ENCODE results near the gene GIN1. TPM values are rescaled to one million over a fixed set of nuclear protein-coding genes. Genes with fewer than 3 reads are reported as not detected.

The GIN1 gene
- total and polyA plus RNA-seq, 2 donors (not counting 1 experiment from before 2014, with no cell fraction given), result 4.0 to 7.6 TPM

GRCh38 chr5:103094737-103095136, 25.2 kb downstream of the GIN1 start:
- H3K27ac ChIP-seq (ENCODE audit: insufficient read depth, low read length), result no peak overlapping the region
- no peaks in the 10 kb centered on the region for H4K20me1 ChIP-seq (ENCODE audit: control insufficient read depth, extremely low read depth, insufficient read depth, low read length)
- DNase-seq (ENCODE audit: low read depth in 2 of 2), result no peak
- H3K79me2 ChIP-seq (ENCODE audit: control insufficient read depth, insufficient read depth, low read length), result no peaks in the 10 kb centered on the region
- H3K4me2 ChIP-seq (ENCODE audit: extremely low read depth, insufficient read depth, low read length), result no peak overlapping the region
- H3K4me3 ChIP-seq (replicated peaks in 1 of 4; ENCODE audit: control extremely low read depth in 1 of 4, insufficient read depth in 1 of 4, low read depth in 3 of 4, low read length in 4 of 4), result no peak overlapping the region
- H3K36me3 ChIP-seq (ENCODE audit: control insufficient read depth, insufficient read depth, low read length), result no peaks in the 10 kb centered on the region
- no peaks in the 10 kb centered on the region for H3K4me1 ChIP-seq (ENCODE audit: control insufficient read depth, extremely low read depth, insufficient read depth, low read length)
- no peaks in the 10 kb centered on the region for H3K9me3 ChIP-seq (ENCODE audit: control insufficient read depth, insufficient read depth, low read depth, low read length)
- TF ChIP-seq, protein P1, sequence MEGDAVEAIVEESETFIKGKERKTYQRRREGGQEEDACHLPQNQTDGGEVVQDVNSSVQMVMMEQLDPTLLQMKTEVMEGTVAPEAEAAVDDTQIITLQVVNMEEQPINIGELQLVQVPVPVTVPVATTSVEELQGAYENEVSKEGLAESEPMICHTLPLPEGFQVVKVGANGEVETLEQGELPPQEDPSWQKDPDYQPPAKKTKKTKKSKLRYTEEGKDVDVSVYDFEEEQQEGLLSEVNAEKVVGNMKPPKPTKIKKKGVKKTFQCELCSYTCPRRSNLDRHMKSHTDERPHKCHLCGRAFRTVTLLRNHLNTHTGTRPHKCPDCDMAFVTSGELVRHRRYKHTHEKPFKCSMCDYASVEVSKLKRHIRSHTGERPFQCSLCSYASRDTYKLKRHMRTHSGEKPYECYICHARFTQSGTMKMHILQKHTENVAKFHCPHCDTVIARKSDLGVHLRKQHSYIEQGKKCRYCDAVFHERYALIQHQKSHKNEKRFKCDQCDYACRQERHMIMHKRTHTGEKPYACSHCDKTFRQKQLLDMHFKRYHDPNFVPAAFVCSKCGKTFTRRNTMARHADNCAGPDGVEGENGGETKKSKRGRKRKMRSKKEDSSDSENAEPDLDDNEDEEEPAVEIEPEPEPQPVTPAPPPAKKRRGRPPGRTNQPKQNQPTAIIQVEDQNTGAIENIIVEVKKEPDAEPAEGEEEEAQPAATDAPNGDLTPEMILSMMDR (conservative IDR thresholded peaks at IDR 0.05 in 1 of 2, IDR thresholded peaks at IDR 0.05 in 1 of 2; ENCODE audit: low read depth in 1 of 2, low read length in 2 of 2), result no peak
- no peak for TF ChIP-seq EZH2 (IDR thresholded peaks at IDR 0.05; ENCODE audit: low read length, missing control alignments)
- no peak overlapping the region for H3K9ac ChIP-seq (ENCODE audit: insufficient read depth, low read length)
- no peaks in the 10 kb centered on the region for H3K27me3 ChIP-seq (ENCODE audit: control insufficient read depth, insufficient read depth, low read length)
- no peak overlapping the region for H2AFZ ChIP-seq (ENCODE audit: low read length)

GRCh38 chr5:103093727-103094126, 26.2 kb downstream of the GIN1 start:
- Histone ChIP-seq H3K9ac (ENCODE audit: insufficient read depth, low read length) (no peak overlapping the region), H3K4me2 (ENCODE audit: extremely low read depth, insufficient read depth, low read length) (no peak overlapping the region)

DNA sequence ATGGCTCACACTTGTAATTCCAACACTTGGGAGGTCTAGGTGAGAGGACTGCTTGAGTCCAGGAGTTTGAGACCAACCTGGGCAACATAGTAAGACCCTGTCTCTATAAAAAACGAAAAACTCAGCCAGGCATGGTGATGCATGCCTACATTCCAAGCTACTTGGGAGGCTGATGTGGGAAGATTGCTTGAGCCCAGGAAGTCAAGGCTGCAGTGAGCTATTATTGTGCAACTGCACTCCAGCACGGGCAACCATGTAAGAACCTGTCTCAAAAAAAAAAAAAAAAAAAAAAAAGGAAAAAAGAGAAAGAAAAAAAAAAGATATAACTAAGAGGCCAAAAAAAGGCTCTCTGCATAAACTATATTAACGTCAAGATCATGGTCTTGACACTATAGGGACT, 27.3 kb downstream of the GIN1 start:
- no peak for DNase-seq (ENCODE audit: low read depth in 2 of 2)
- H3K36me3 ChIP-seq (ENCODE audit: control insufficient read depth, insufficient read depth, low read length), result no peaks in the 10 kb centered on the region

More at GRCh38 chr5:103093727-103094126, 26.2 kb downstream of the GIN1 start:
- H4K20me1 ChIP-seq (ENCODE audit: control insufficient read depth, extremely low read depth, insufficient read depth, low read length), result no peaks in the 10 kb centered on the region
- no peaks in the 10 kb centered on the region for H3K36me3 ChIP-seq (ENCODE audit: control insufficient read depth, insufficient read depth, low read length)
- H3K4me3 ChIP-seq (replicated peaks in 1 of 4; ENCODE audit: control extremely low read depth in 1 of 4, insufficient read depth in 1 of 4, low read depth in 3 of 4, low read length in 4 of 4), result no peak overlapping the region
- no peaks in the 10 kb centered on the region for H3K9me3 ChIP-seq (ENCODE audit: control insufficient read depth, insufficient read depth, low read depth, low read length)
- H3K79me2 ChIP-seq (ENCODE audit: control insufficient read depth, insufficient read depth, low read length), result no peaks in the 10 kb centered on the region
- no peak overlapping the region for H3K27ac ChIP-seq (ENCODE audit: insufficient read depth, low read length)
- H3K27me3 ChIP-seq (ENCODE audit: control insufficient read depth, insufficient read depth, low read length), result no peaks in the 10 kb centered on the region
- no peak overlapping the region for H2AFZ ChIP-seq (ENCODE audit: low read length)
- no peaks in the 10 kb centered on the region for H3K4me1 ChIP-seq (ENCODE audit: control insufficient read depth, extremely low read depth, insufficient read depth, low read length)
- DNase-seq (ENCODE audit: low read depth in 2 of 2), result no peak
- TF ChIP-seq, protein P1 (conservative IDR thresholded peaks at IDR 0.05 in 1 of 2, IDR thresholded peaks at IDR 0.05 in 1 of 2; ENCODE audit: low read depth in 1 of 2, low read length in 2 of 2), result no peak
- TF ChIP-seq EZH2 (IDR thresholded peaks at IDR 0.05; ENCODE audit: low read length, missing control alignments), result no peak

More for the DNA sequence above, 27.3 kb downstream of the GIN1 start:
- Histone ChIP-seq H3K27ac (ENCODE audit: insufficient read depth, low read length) (no peak overlapping the region), H3K9me3 (ENCODE audit: control insufficient read depth, insufficient read depth, low read depth, low read length) (no peaks in the 10 kb centered on the region), H3K4me2 (ENCODE audit: extremely low read depth, insufficient read depth, low read length) (no peak overlapping the region), H3K4me1 (ENCODE audit: control insufficient read depth, extremely low read depth, insufficient read depth, low read length) (no peaks in the 10 kb centered on the region), H4K20me1 (ENCODE audit: control insufficient read depth, extremely low read depth, insufficient read depth, low read length) (no peaks in the 10 kb centered on the region), H3K79me2 (ENCODE audit: control insufficient read depth, insufficient read depth, low read length) (no peaks in the 10 kb centered on the region), H3K27me3 (ENCODE audit: control insufficient read depth, insufficient read depth, low read length) (no peaks in the 10 kb centered on the region), H3K9ac (ENCODE audit: insufficient read depth, low read length) (no peak overlapping the region), H2AFZ (ENCODE audit: low read length) (no peak overlapping the region), H3K4me3 (replicated peaks in 1 of 4; ENCODE audit: control extremely low read depth in 1 of 4, insufficient read depth in 1 of 4, low read depth in 3 of 4, low read length in 4 of 4) (no peak overlapping the region)
- TF ChIP-seq EZH2 (IDR thresholded peaks at IDR 0.05; ENCODE audit: low read length, missing control alignments), result no peak
- TF ChIP-seq, protein P1 (conservative IDR thresholded peaks at IDR 0.05 in 1 of 2, IDR thresholded peaks at IDR 0.05 in 1 of 2; ENCODE audit: low read depth in 1 of 2, low read length in 2 of 2), result no peak
